Neural cell (in vitro differentiated cells): ENCODE data around the gene TXLNB. TPM values are rescaled to one million over a fixed set of nuclear protein-coding genes. Genes with fewer than 3 reads are reported as not detected.

ENCODE experiments used
- H2AFZ ChIP-seq: fragments of 200-600, 300-800 bp; sonication (generic), shearing (Covaris generic); 2 replicates; pipeline ENCODE4 v1.6.0; 2014; ENCODE audit warnings: low read depth, mild to moderate bottlenecking, antibody characterized with exemption, low read length, moderate library complexity
- H3F3A ChIP-seq: fragments of 200-600 bp; shearing (Covaris generic); 2 replicates; pipeline ENCODE4 v1.6.1; 2016; ENCODE audit warnings: mild to moderate bottlenecking, moderate library complexity, mixed read lengths, antibody characterized with exemption, low read length; ENCODE audit not compliant: insufficient read depth, poor library complexity, severe bottlenecking
- H3K27ac ChIP-seq: fragments of 200-600, 300-800 bp; sonication (generic), shearing (Covaris generic); 2 replicates; pipeline ENCODE4 v1.5.1; 2014; ENCODE audit warnings: mild to moderate bottlenecking, low read length, moderate library complexity
- H3K27me3 ChIP-seq: fragments of 300-800, 200-600 bp; sonication (generic), shearing (Covaris generic); 2 replicates; pipeline ENCODE4 v1.6.0; 2014; ENCODE audit warnings: mild to moderate bottlenecking, low read depth, low read length, moderate library complexity; ENCODE audit not compliant: insufficient read depth
- H3K36me3 ChIP-seq: fragments of 300-800, 200-600 bp; sonication (generic), shearing (Covaris generic); 2 replicates; pipeline ENCODE4 v1.5.1; 2014; ENCODE audit warnings: mild to moderate bottlenecking, antibody characterized with exemption, low read length, moderate library complexity; ENCODE audit not compliant: insufficient read depth
- H3K4me2 ChIP-seq: fragments of 300-800, 200-600 bp; sonication (generic), shearing (Covaris generic); 2 replicates; pipeline ENCODE4 v1.6.0; 2014; ENCODE audit warnings: mild to moderate bottlenecking, low read length
- H3K4me3 ChIP-seq: fragments of 300-800, 200-600 bp; sonication (generic), shearing (Covaris generic); 2 replicates; pipeline ENCODE4 v1.5.1; 2014; ENCODE audit warnings: mild to moderate bottlenecking, low read length, moderate library complexity
- H3K79me2 ChIP-seq: fragments of 200-600 bp; shearing (Covaris generic); replicated peaks from 2 replicates; pipeline ENCODE4 v1.6.0; 2014; ENCODE audit warnings: mild to moderate bottlenecking, low read length, moderate library complexity; ENCODE audit not compliant: insufficient read depth
- H3K9ac ChIP-seq: fragments of 300-800, 200-600 bp; sonication (generic), shearing (Covaris generic); 2 replicates; pipeline ENCODE4 v1.6.1; 2016; ENCODE audit warnings: mild to moderate bottlenecking, low read length, mixed read lengths
- H3K9me2 ChIP-seq: fragments of 200-600 bp; shearing (Covaris generic); 2 replicates; pipeline ENCODE4 v1.6.1; 2016; ENCODE audit warnings: mild to moderate bottlenecking, low read length, mixed read lengths; ENCODE audit not compliant: insufficient read depth
- H3K9me3 ChIP-seq: fragments of 200-600, 300-800 bp; sonication (generic), shearing (Covaris generic); 2 replicates; pipeline ENCODE4 v1.6.1; 2016; ENCODE audit warnings: mild to moderate bottlenecking, mixed run types, low read length, moderate library complexity, mixed read lengths
- H4K20me1 ChIP-seq: fragments of 200-600 bp; shearing (Covaris generic); 2 replicates; pipeline ENCODE4 v1.6.1; 2016; ENCODE audit warnings: mild to moderate bottlenecking, mixed run types; ENCODE audit not compliant: insufficient read depth
- CTCF ChIP-seq: fragments of 450-650 bp; IDR thresholded peaks from 2 replicates; pipeline ENCODE4 v1.5.1; 2014; ENCODE audit warnings: antibody characterized with exemption, mild to moderate bottlenecking, moderate library complexity; ENCODE audit not compliant: poor library complexity, severe bottlenecking
- EP300 ChIP-seq: fragments of 450-650 bp; conservative IDR thresholded peaks from 2 replicates; pipeline ENCODE4 v1.6.1; 2014; ENCODE audit warnings: antibody characterized with exemption, mild to moderate bottlenecking, moderate library complexity; ENCODE audit not compliant: poor library complexity, severe bottlenecking
- EZH2 ChIP-seq: fragments of 200-600, 300-800 bp; shearing (Covaris generic), sonication (generic); IDR thresholded peaks from 2 replicates; pipeline ENCODE4 v1.6.1; 2014; ENCODE audit warnings: antibody characterized with exemption, low read length, borderline replicate concordance, mild to moderate bottlenecking; ENCODE audit not compliant: insufficient read depth, poor library complexity, severe bottlenecking
- MXI1 ChIP-seq: fragments of 450-650 bp; conservative IDR thresholded peaks from 2 replicates; pipeline ENCODE4 v1.6.1; 2014; ENCODE audit warnings: antibody characterized with exemption, mild to moderate bottlenecking; ENCODE audit not compliant: poor library complexity, severe bottlenecking
- POLR2AphosphoS5 ChIP-seq: IDR thresholded peaks from 2 replicates; pipeline ENCODE4 v1.6.1; 2012
- RAD21 ChIP-seq: fragments of 450-650 bp; conservative IDR thresholded peaks from 2 replicates; pipeline ENCODE4 v1.6.1; 2014; ENCODE audit warnings: antibody characterized with exemption, mild to moderate bottlenecking, moderate library complexity
- REST ChIP-seq: IDR thresholded peaks from 2 replicates; pipeline ENCODE4 v1.6.1; 2012; ENCODE audit warnings: borderline replicate concordance
- SMC3 ChIP-seq: fragments of 450-650 bp; conservative IDR thresholded peaks from 2 replicates; pipeline ENCODE4 v1.6.1; 2014; ENCODE audit warnings: antibody characterized with exemption, mild to moderate bottlenecking, moderate library complexity; ENCODE audit not compliant: poor library complexity
- TAF1 ChIP-seq: IDR thresholded peaks from 2 replicates; pipeline ENCODE4 v1.6.1; 2012; ENCODE audit warnings: low read depth
- polyA plus RNA-seq: library from polyadenylated mRNA; depleted of rRNA; stranded (reverse); fragments of >200 nt; gene quantifications from 2 replicates; pipeline ENCODE4 v1.2.3, GENCODE V29; 2014

TXLNB gene
- polyA plus RNA-seq, 1 donor from 2014 or later: not detected

GRCh38 chr6:139308936-139309603 is 17.3 kb upstream of the TXLNB start:
- Histone ChIP-seq H2AFZ (no peak overlapping the region), H3K4me3 (no peak overlapping the region), H3F3A (no peaks in the 10 kb centered on the region), H4K20me1 (no peaks in the 10 kb centered on the region), H3K9me3 (no peaks in the 10 kb centered on the region), H3K79me2 (no peaks in the 10 kb centered on the region), H3K36me3 (no peaks in the 10 kb centered on the region), H3K4me2 (no peak overlapping the region), H3K27ac (no peak overlapping the region), H3K27me3 (no peaks in the 10 kb centered on the region), H3K9me2 (no peaks in the 10 kb centered on the region), H3K9ac (no peak overlapping the region)
- TF ChIP-seq TAF1 (no peak), SMC3 (no peak), MXI1 (no peak), EZH2 (no peak), EP300 (no peak), POLR2AphosphoS5 (no peak), RAD21 (no peak), REST (no peak), CTCF (no peak)

GRCh38 chr6:139308286-139308916 is 16.6 kb upstream of the TXLNB start:
- Histone ChIP-seq H3K27me3 (no peaks in the 10 kb centered on the region), H3K9ac (no peak overlapping the region), H3K9me2 (no peaks in the 10 kb centered on the region), H3F3A (no peaks in the 10 kb centered on the region), H3K4me3 (no peak overlapping the region), H4K20me1 (no peaks in the 10 kb centered on the region), H3K9me3 (no peaks in the 10 kb centered on the region), H3K36me3 (no peaks in the 10 kb centered on the region), H3K27ac (no peak overlapping the region), H2AFZ (no peak overlapping the region), H3K4me2 (no peak overlapping the region), H3K79me2 (no peaks in the 10 kb centered on the region)
- no peak for TF ChIP-seq REST
- no peak for TF ChIP-seq EP300
- no peak for TF ChIP-seq POLR2AphosphoS5
